B cell (primary cell): Measurements from ENCODE around the gene TMPRSS11E. TPM values are rescaled to one million over a fixed set of nuclear protein-coding genes. Genes with fewer than 3 reads are reported as not detected.
"Not testable (repeated sequence)": the region's sequence is repeated elsewhere in the genome, so short reads cannot be mapped to it uniquely, and the experiment has no call there.

Experiments used
- ATAC-seq: fragments of 200-7000 bp; cut with Tn5 transposase; one replicate; pipeline ENCODE4 v1.10.0; 2021; ENCODE audit warnings: low read depth, mild to moderate bottlenecking, moderate number of reproducible peaks, moderate library complexity
- CTCF ChIA-PET: fragments of 350-600 bp; sonication (Branson Sonifier 250); formaldehyde crosslinking; loops from one replicate; lab custom pipeline; 2021; ENCODE audit warnings: antibody characterized with exemption, inconsistent platforms; lab: Charles Lee
- POLR2A ChIA-PET: fragments of 350-600 bp; sonication (Branson Sonifier 250); formaldehyde crosslinking; loops from one replicate; lab custom pipeline; 2021; ENCODE audit warnings: antibody characterized with exemption; lab: Charles Lee
- DNase-seq: peaks from one replicate; pipeline ENCODE4 v3.0.0; 2013
- H2AFZ ChIP-seq: 2 replicates; pipeline ENCODE4 v1.6.1; 2012; ENCODE audit warnings: mild to moderate bottlenecking, low read depth, low read length; ENCODE audit not compliant: insufficient read depth, poor library complexity, severe bottlenecking
- H3K27ac ChIP-seq, 2 donors: 1 replicate in 1 of 2; 2 replicates in 1 of 2; pipeline ENCODE4 v1.5.1; 2012 to 2013; ENCODE audit warnings: low read length in 2 of 2, mild to moderate bottlenecking in 2 of 2, moderate library complexity in 1 of 2
- H3K27me3 ChIP-seq, 4 experiments: fragments of 200-600 bp in 1 of 4; sonication (generic) in 1 of 4; replicated peaks in 1 of 4; 1 replicate in 2 of 4; 2 replicates in 2 of 4; pipeline versions ENCODE4 v1.6.1 to v1.7.0; 2013 to 2016; ENCODE audit warnings: low read length in 3 of 4, mild to moderate bottlenecking in 2 of 4, mixed read lengths in 1 of 4, moderate library complexity in 1 of 4; ENCODE audit not compliant: insufficient read depth in 4 of 4, control insufficient read depth in 3 of 4; ENCODE audit errors: control extremely low read depth in 1 of 4
- H3K36me3 ChIP-seq, 2 experiments: replicated peaks in 1 of 2; 1 replicate in 1 of 2; 2 replicates in 1 of 2; pipeline versions ENCODE4 v1.6.1 to v1.7.1; 2013; ENCODE audit warnings: low read length in 1 of 2; ENCODE audit not compliant: insufficient read depth in 2 of 2, control insufficient read depth in 1 of 2; ENCODE audit errors: control extremely low read depth in 1 of 2, extremely low read depth in 1 of 2
- H3K4me1 ChIP-seq, 2 donors: fragments of 200-600 bp in 1 of 2; sonication (generic) in 1 of 2; 1 replicate in 1 of 2; 2 replicates in 1 of 2; pipeline versions ENCODE4 v1.5.1 to v1.6.1; 2013 to 2017; ENCODE audit warnings: low read length in 2 of 2; ENCODE audit not compliant: control insufficient read depth in 2 of 2, insufficient read depth in 2 of 2
- H3K4me2 ChIP-seq: replicated peaks from 2 replicates; pipeline ENCODE3; 2012; ENCODE audit warnings: mild to moderate bottlenecking, low read depth, low read length; ENCODE audit not compliant: poor library complexity, severe bottlenecking
- H3K4me3 ChIP-seq, 5 experiments: fragments of 200-600 bp in 1 of 5; sonication (generic) in 1 of 5; 1 replicate in 3 of 5; 2 replicates in 2 of 5; pipeline versions ENCODE4 v1.5.1 to v1.7.0; 2011 to 2016; ENCODE audit warnings: low read length in 4 of 5, mild to moderate bottlenecking in 4 of 5, low read depth in 2 of 5, control low read depth in 1 of 5, moderate library complexity in 1 of 5; ENCODE audit not compliant: insufficient read depth in 1 of 5; ENCODE audit errors: control extremely low read depth in 1 of 5, extremely low read depth in 1 of 5
- H3K79me2 ChIP-seq: fragments of 200-600 bp; sonication (generic); one replicate; pipeline ENCODE4 v1.6.0; 2016; ENCODE audit warnings: low read length; ENCODE audit not compliant: control insufficient read depth, insufficient read depth
- H3K9ac ChIP-seq: fragments of 200-600 bp; sonication (generic); 2 replicates; pipeline ENCODE4 v1.6.1; 2017; ENCODE audit warnings: mild to moderate bottlenecking, low read length, moderate library complexity
- H3K9me3 ChIP-seq, 3 donors: one replicate each; pipeline versions ENCODE4 v1.6.1 to v1.7.1; 2013; ENCODE audit warnings: low read length in 2 of 3; ENCODE audit not compliant: control insufficient read depth in 2 of 3, insufficient read depth in 1 of 3; ENCODE audit errors: control extremely low read depth in 1 of 3
- H4K20me1 ChIP-seq: 2 replicates; pipeline ENCODE4 v1.6.0; 2012; ENCODE audit warnings: mild to moderate bottlenecking, low read length; ENCODE audit not compliant: insufficient read depth, control insufficient read depth, poor library complexity, severe bottlenecking
- H3K27ac Mint-ChIP-seq: one replicate; pipeline ENCODE4 v1.8.0; 2021; ENCODE audit warnings: mixed read lengths
- H3K27me3 Mint-ChIP-seq: one replicate; pipeline ENCODE4 v1.8.0; 2021; ENCODE audit warnings: mixed read lengths
- H3K4me1 Mint-ChIP-seq: one replicate; pipeline ENCODE4 v1.8.0; 2021; ENCODE audit warnings: mixed read lengths
- H3K4me3 Mint-ChIP-seq: one replicate; pipeline ENCODE4 v1.8.0; 2021; ENCODE audit warnings: mixed read lengths
- H3K9me3 Mint-ChIP-seq: one replicate; pipeline ENCODE4 v1.8.0; 2022; ENCODE audit warnings: mixed read lengths; ENCODE audit not compliant: insufficient read depth
- CTCF ChIP-seq: fragments of 200-600 bp; IDR thresholded peaks from one replicate; pipeline ENCODE4 v1.8.0; 2022; ENCODE audit warnings: antibody characterized with exemption, mild to moderate bottlenecking
- EZH2 ChIP-seq: IDR thresholded peaks from 2 replicates; pipeline ENCODE4 v1.6.1; 2012; ENCODE audit warnings: borderline replicate concordance, low read depth, mild to moderate bottlenecking, moderate library complexity, low read length; ENCODE audit not compliant: insufficient read depth, poor library complexity, severe bottlenecking
- WGBS: methylation state at CpG from one replicate; pipeline ENCODE4 v1.1.5; 2013; ENCODE audit warnings: missing lambda C conversion rate; ENCODE audit not compliant: insufficient coverage; 5-methylcytosine and 5-hydroxymethylcytosine counted together
- intact Hi-C: fragments of 100-400 bp; cut with micrococcal nuclease; formaldehyde crosslinking; loops from one replicate; pipeline ENCODE4 v1.10.0; 2022
- polyA plus RNA-seq: library from polyadenylated mRNA; depleted of rRNA; stranded (reverse); fragments of >200 nt; gene quantifications from 2 replicates; pipeline ENCODE4 v1.2.3, GENCODE V29; 2012
- total RNA-seq, 2 donors: library from RNA; stranded (reverse); fragments of 120-200 nt in 1 of 2; gene quantifications; 1 replicate in 1 of 2; 2 replicates in 1 of 2; pipeline versions ENCODE4 v1.2.3 to v1.2.4, GENCODE V29; 2013 to 2022

TMPRSS11E gene
- total and polyA plus RNA-seq, 2 donors (not counting 1 experiment from before 2014, with no cell fraction given) = 0.06 TPM; not detected in 1

DNA sequence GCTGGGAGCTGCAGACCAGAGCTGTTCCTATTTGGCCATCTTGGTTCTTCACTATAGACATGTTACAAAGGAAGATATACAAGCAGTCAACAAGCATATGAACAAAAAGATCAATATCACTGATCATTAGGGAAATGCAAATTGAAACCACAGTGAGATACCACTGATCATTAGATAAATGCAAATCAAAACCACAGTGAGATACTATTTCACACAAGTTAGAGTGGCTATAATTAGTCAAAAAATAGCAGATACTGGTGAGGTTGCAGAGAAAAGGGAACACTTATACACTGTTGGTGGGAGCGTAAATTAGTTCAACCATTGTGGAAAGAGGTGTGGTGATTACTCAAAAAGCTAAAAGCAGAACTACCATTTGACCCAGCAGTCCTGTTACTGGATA lies 58.2 kb downstream of the TMPRSS11E start:
- H3K4me1 ChIP-seq, intact Hi-C loops, H3K4me1 Mint-ChIP-seq, H3K9me3 Mint-ChIP-seq, H3K4me2 ChIP-seq, H3K27me3 Mint-ChIP-seq, POLR2A ChIA-PET, H2AFZ ChIP-seq, CTCF ChIA-PET, ATAC-seq, H3K27me3 ChIP-seq, H4K20me1 ChIP-seq, H3K9ac ChIP-seq, H3K27ac ChIP-seq, H3K27ac Mint-ChIP-seq, H3K4me3 Mint-ChIP-seq, H3K79me2 ChIP-seq, H3K36me3 ChIP-seq, H3K4me3 ChIP-seq, DNase-seq, H3K9me3 ChIP-seq: not testable (repeated sequence)
- no CpG with 5 or more reads among the region's 1 CpG for WGBS

- Histone ChIP-seq H3K36me3 (no peaks in the 10 kb centered on the region), H3K4me2 (no peak overlapping the region), H3K9ac (no peak overlapping the region), H3K27ac (no peak overlapping the region), H3K79me2 (no peaks in the 10 kb centered on the region), H2AFZ (no peak overlapping the region), H3K9me3 (no peaks in the 10 kb centered on the region), H3K4me1 (no peaks in the 10 kb centered on the region), H3K4me3 (no peak overlapping the region), H3K27me3 (no peaks in the 10 kb centered on the region), H4K20me1 (no peaks in the 10 kb centered on the region)
- H3K9me3 Mint-ChIP-seq = no peaks in the 10 kb centered on the region
- CTCF ChIA-PET = no interaction called here
- DNase-seq = no peak
- no peaks in the 10 kb centered on the region for H3K27me3 Mint-ChIP-seq
- H3K4me3 Mint-ChIP-seq = no peak overlapping the region
- no peak for ATAC-seq
- H3K4me1 Mint-ChIP-seq = no peaks in the 10 kb centered on the region
- intact Hi-C loops = no loop called here
- H3K27ac Mint-ChIP-seq = no peak overlapping the region
- no CpG with 5 or more reads among the region's 1 CpG for WGBS
- POLR2A ChIA-PET = no interaction called here
- no peak for TF ChIP-seq CTCF
- no peak for TF ChIP-seq EZH2
Observed at GRCh38 chr4:68518889-68519288, 71.6 kb downstream of the TMPRSS11E start.
